H1 (cell line): ENCODE results near the gene MBNL2.

Experiments used
- JUND ChIP-seq: IDR thresholded peaks from 2 replicates; pipeline ENCODE4 v1.6.1; 2011; ENCODE audit warnings: mild to moderate bottlenecking, improper control_type of control experiment, low read length
- KDM1A ChIP-seq: fragments of 200-600, 300-600 bp; sonication (generic); IDR thresholded peaks from 2 replicates; pipeline ENCODE4 v1.7.1; 2016; ENCODE audit warnings: mild to moderate bottlenecking, low read length, borderline replicate concordance
- TAF1 ChIP-seq: IDR thresholded peaks from 2 replicates; pipeline ENCODE4 v1.6.1; 2011; ENCODE audit warnings: mild to moderate bottlenecking, low read depth, low read length
- TF ChIP-seq, protein P1 (sequence below), 3 experiments: IDR thresholded peaks; 1 replicate in 2 of 3; 2 replicates in 1 of 3; pipeline versions ENCODE4 v1.5.1 to v1.6.1; 2011; ENCODE audit warnings: low read length in 3 of 3, mild to moderate bottlenecking in 3 of 3, inconsistent platforms in 2 of 3, low read depth in 1 of 3, moderate library complexity in 1 of 3; ENCODE audit not compliant: insufficient read depth in 1 of 3; ENCODE audit errors: control extremely low read depth in 1 of 3

DNA sequence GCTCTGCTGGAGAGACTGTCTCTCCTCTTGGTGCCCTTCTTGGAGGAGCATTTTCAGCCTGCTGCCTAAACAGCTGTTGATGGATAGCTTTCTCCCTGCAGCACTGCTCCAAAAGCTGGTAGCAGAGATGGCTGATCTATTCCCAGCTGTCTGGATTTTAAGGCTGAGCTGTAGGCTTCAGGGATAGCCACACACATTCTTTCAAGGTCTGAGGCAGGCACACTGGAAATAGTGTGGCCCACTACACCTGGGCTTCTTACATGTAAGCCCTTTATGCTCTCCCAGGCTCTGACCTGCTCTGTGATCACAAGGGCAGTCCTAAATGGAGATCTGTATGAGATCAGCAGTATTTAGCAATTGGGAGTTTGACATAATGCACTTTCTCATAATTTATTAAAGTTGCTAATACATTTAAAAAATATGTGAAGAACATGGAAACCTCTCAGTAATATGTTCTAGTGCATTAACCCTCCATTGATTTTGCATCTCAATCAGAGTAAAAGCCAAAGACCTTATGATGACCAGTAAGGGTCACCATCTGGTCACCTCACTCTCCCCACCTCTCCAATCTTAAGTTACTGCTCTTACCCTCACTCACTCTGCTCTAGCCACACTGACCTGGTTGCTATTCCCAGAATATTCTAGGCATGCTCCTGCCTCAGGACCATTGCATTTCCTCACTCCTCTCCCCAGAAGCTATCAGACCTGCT is 91.6 kb downstream of the MBNL2 start:
- TF ChIP-seq TAF1 (no peak), KDM1A (no peak), JUND (no peak)
- TF ChIP-seq, protein P1, sequence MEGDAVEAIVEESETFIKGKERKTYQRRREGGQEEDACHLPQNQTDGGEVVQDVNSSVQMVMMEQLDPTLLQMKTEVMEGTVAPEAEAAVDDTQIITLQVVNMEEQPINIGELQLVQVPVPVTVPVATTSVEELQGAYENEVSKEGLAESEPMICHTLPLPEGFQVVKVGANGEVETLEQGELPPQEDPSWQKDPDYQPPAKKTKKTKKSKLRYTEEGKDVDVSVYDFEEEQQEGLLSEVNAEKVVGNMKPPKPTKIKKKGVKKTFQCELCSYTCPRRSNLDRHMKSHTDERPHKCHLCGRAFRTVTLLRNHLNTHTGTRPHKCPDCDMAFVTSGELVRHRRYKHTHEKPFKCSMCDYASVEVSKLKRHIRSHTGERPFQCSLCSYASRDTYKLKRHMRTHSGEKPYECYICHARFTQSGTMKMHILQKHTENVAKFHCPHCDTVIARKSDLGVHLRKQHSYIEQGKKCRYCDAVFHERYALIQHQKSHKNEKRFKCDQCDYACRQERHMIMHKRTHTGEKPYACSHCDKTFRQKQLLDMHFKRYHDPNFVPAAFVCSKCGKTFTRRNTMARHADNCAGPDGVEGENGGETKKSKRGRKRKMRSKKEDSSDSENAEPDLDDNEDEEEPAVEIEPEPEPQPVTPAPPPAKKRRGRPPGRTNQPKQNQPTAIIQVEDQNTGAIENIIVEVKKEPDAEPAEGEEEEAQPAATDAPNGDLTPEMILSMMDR (IDR thresholded peaks at IDR 0.05; ENCODE audit: control extremely low read depth in 1 of 3, insufficient read depth in 1 of 3, low read depth in 1 of 3, low read length in 3 of 3): no peak
